ENCODE results near the gene RPS2.

The RPS2 gene

GRCh38 chr16:1980770-1981087 is 16.1 kb upstream of the RPS2 start:
- no peak for DNase-seq

GRCh38 chr16:1980030-1980769 is 15.6 kb upstream of the RPS2 start:
- no peak for DNase-seq

GRCh38 chr16:1979271-1980029 is 14.8 kb upstream of the RPS2 start:
- no peak for DNase-seq

- no peak for DNase-seq
These were observed 14.0 kb upstream of the RPS2 start for GRCh38 chr16:1978476-1979120.

- no peak for DNase-seq
These were observed 13.2 kb upstream of the RPS2 start for GRCh38 chr16:1977875-1978268.

GRCh38 chr16:1976951-1977874 is 12.6 kb upstream of the RPS2 start:
- no peak for DNase-seq

- no peak for DNase-seq
These were observed 11.5 kb upstream of the RPS2 start for GRCh38 chr16:1976216-1976520.

GRCh38 chr16:1975432-1976215 is 11.0 kb upstream of the RPS2 start:
- no peak for DNase-seq

- DNase-seq, result no peak
These were observed 9.8 kb upstream of the RPS2 start for GRCh38 chr16:1974157-1975070.

- DNase-seq, result no peak
These were observed 9.0 kb upstream of the RPS2 start for GRCh38 chr16:1973461-1974156.

GRCh38 chr16:1972490-1972877 is 7.9 kb upstream of the RPS2 start:
- DNase-seq, result no peak

- peak; percentile 95 for DNase-seq
These were observed 7.3 kb upstream of the RPS2 start, which contains the start of gene TBL3 for GRCh38 chr16:1971796-1972489. TBL3 (plus strand) TSS chr16:1972053; CDS start chr16:1972165, 112 bp downstream.

GRCh38 chr16:1968146-1968953 is 3.7 kb upstream of the RPS2 start:
- no peak for DNase-seq

- no peak for DNase-seq
These were observed 1.8 kb upstream of the RPS2 start, which contains the start of gene RNF151 for GRCh38 chr16:1966460-1966859. RNF151 (plus strand) TSS chr16:1966856; CDS start chr16:1966882, 26 bp downstream.

GRCh38 chr16:1965396-1966001 is 873 bp upstream of the RPS2 start:
- no peak for DNase-seq

GRCh38 chr16:1963806-1964505 is 670 bp downstream of the RPS2 start:
- peak; percentile 37 for DNase-seq
